HepG2 (cell line): ENCODE data around the gene RPL37A. TPM values are rescaled to one million over a fixed set of nuclear protein-coding genes. Genes with fewer than 3 reads are reported as not detected.

Experiments
- AHR ChIP-seq: IDR thresholded peaks from 2 replicates; pipeline ENCODE4 v1.6.1; 2018; ENCODE audit warnings: missing genetic modification reagents, missing compliant biosample characterization
- ARID2 ChIP-seq: sonication (generic); formaldehyde crosslinking; IDR thresholded peaks from 2 replicates; pipeline ENCODE4 v1.8.1; 2022; ENCODE audit warnings: mild to moderate bottlenecking, missing genetic modification reagents, borderline replicate concordance
- ATAD3A ChIP-seq: sonication (generic); formaldehyde crosslinking; IDR thresholded peaks from 2 replicates; pipeline ENCODE4 v1.4.0; 2020; ENCODE audit warnings: missing genetic modification reagents
- ATF1 ChIP-seq: IDR thresholded peaks from 2 replicates; pipeline ENCODE4 v1.6.1; 2016; ENCODE audit warnings: mild to moderate bottlenecking, control low read depth
- CBX1 ChIP-seq: IDR thresholded peaks from one replicate; pipeline ENCODE4 v1.6.1; 2016; ENCODE audit warnings: antibody characterized with exemption, low read depth
- ETV5 ChIP-seq: IDR thresholded peaks from 2 replicates; pipeline ENCODE4 v1.6.1; 2018; ENCODE audit warnings: missing biosample characterization, missing genetic modification reagents, inconsistent platforms, borderline replicate concordance
- FOSL1 ChIP-seq: sonication (generic); formaldehyde crosslinking; IDR thresholded peaks from 2 replicates; pipeline ENCODE4 v1.9.0; 2021; ENCODE audit warnings: missing genetic modification reagents, borderline replicate concordance
- HES4 ChIP-seq: sonication (generic); formaldehyde crosslinking; IDR thresholded peaks from 2 replicates; pipeline ENCODE4 v1.9.0; 2021; ENCODE audit warnings: mild to moderate bottlenecking, missing genetic modification reagents, borderline replicate concordance
- HMG20A ChIP-seq: IDR thresholded peaks from 2 replicates; pipeline ENCODE4 v1.6.1; 2016; ENCODE audit warnings: borderline replicate concordance
- NAIF1 ChIP-seq: sonication (generic); formaldehyde crosslinking; IDR thresholded peaks from 2 replicates; pipeline ENCODE4 v1.5.0; 2020; ENCODE audit warnings: mild to moderate bottlenecking, missing genetic modification reagents, borderline replicate concordance
- SP4 ChIP-seq: sonication (generic); formaldehyde crosslinking; IDR thresholded peaks from 2 replicates; pipeline ENCODE4 v1.8.1; 2023; ENCODE audit warnings: mild to moderate bottlenecking, missing genetic modification reagents
- TFDP2 ChIP-seq: sonication (generic); formaldehyde crosslinking; IDR thresholded peaks from 2 replicates; pipeline ENCODE4 v1.4.0; 2020; ENCODE audit warnings: missing genetic modification reagents
- U2AF1 ChIP-seq: fragments of 200-400 bp; formaldehyde crosslinking; optimal IDR thresholded peaks from 2 replicates; pipeline ENCODE3; 2017; ENCODE audit warnings: mild to moderate bottlenecking, low read depth, low read length
- ZBTB25 ChIP-seq: IDR thresholded peaks from 2 replicates; pipeline ENCODE4 v1.6.1; 2018; ENCODE audit warnings: missing genetic modification reagents
- ZBTB4 ChIP-seq: sonication (generic); formaldehyde crosslinking; IDR thresholded peaks from 2 replicates; pipeline ENCODE4 v1.4.0; 2020; ENCODE audit warnings: missing genetic modification reagents, mild to moderate bottlenecking, borderline replicate concordance
- ZMYM3 ChIP-seq: sonication (generic); formaldehyde crosslinking; IDR thresholded peaks from 2 replicates; pipeline ENCODE4 v1.5.1; 2020; ENCODE audit warnings: mild to moderate bottlenecking, missing genetic modification reagents
- ZMYM4 ChIP-seq: sonication (generic); formaldehyde crosslinking; IDR thresholded peaks from 2 replicates; pipeline ENCODE4 v1.8.1; 2023; ENCODE audit warnings: mild to moderate bottlenecking, missing genetic modification reagents
- ZNF10 ChIP-seq: sonication (generic); formaldehyde crosslinking; IDR thresholded peaks from 2 replicates; pipeline ENCODE4 v1.4.0; 2020; ENCODE audit warnings: mild to moderate bottlenecking, low read depth, missing genetic modification reagents, borderline replicate concordance
- ZNF414 ChIP-seq: sonication (generic); formaldehyde crosslinking; IDR thresholded peaks from 2 replicates; pipeline ENCODE4 v1.5.0; 2020; ENCODE audit warnings: missing genetic modification reagents
- ZNF598 ChIP-seq: sonication (generic); formaldehyde crosslinking; IDR thresholded peaks from 2 replicates; pipeline ENCODE4 v1.5.1; 2020; ENCODE audit warnings: mild to moderate bottlenecking, missing genetic modification reagents, borderline replicate concordance
- ZNF670 ChIP-seq: sonication (generic); formaldehyde crosslinking; IDR thresholded peaks from 2 replicates; pipeline ENCODE4 v1.8.0; 2022; ENCODE audit warnings: mild to moderate bottlenecking, missing genetic modification reagents, borderline replicate concordance
- ZNF780A ChIP-seq: sonication (generic); formaldehyde crosslinking; IDR thresholded peaks from 2 replicates; pipeline ENCODE4 v1.8.0; 2022; ENCODE audit warnings: mild to moderate bottlenecking, missing genetic modification reagents, moderate library complexity
- ZNF782 ChIP-seq: sonication (generic); formaldehyde crosslinking; IDR thresholded peaks from 2 replicates; pipeline ENCODE4 v1.4.0; 2020; ENCODE audit warnings: missing genetic modification reagents, mild to moderate bottlenecking, borderline replicate concordance
- polyA plus RNA-seq, 8 experiments: library from polyadenylated mRNA; depleted of rRNA in 3 of 8; stranded (reverse) in 7 of 8; unstranded in 1 of 8; fragments of >200 nt; fragmentation: Illumina TruSeq in 4 of 8; extraction: Trizol in 4 of 8; gene quantifications; 2 replicates each; pipeline versions ENCODE4 v1.2.1 to v1.2.3, GENCODE V29; 2011 to 2016; ENCODE audit warnings: low read depth in 4 of 8, missing spikeins in 1 of 8, mixed read lengths in 1 of 8; ENCODE audit not compliant: insufficient read depth in 1 of 8
- total RNA-seq, 5 experiments: library from RNA; depleted of rRNA; stranded (reverse); fragments of >200 nt; fragmentation: Illumina TruSeq; extraction: Trizol; gene quantifications; 2 replicates each; pipeline ENCODE4 v1.2.3, GENCODE V29; 2016; ENCODE audit warnings: low read depth in 1 of 5

Gene RPL37A
- total and polyA plus RNA-seq, 2 of the 13 experiments (the other 11 are each of a cell fraction or from before 2014, with no cell fraction given): 6,902 to 7,910 TPM

GRCh38 chr2:216498379-216499352 lies at the start of gene RPL37A (continued):
- TF ChIP-seq TFDP2 (peak; percentile 81), ZNF780A (CRISPR knock-in tag) (0 out of 2 replicates have a peak, but pooled peaks have one; percentile 78), HMG20A (CRISPR knock-in tag) (peak; percentile 59), ZBTB25 (CRISPR knock-in tag) (0 out of 2 replicates have a peak, but pooled peaks have one; percentile 82), SP4 (peak; percentile 85), ZNF670 (CRISPR knock-in tag) (0 out of 2 replicates have a peak, but pooled peaks have one; percentile 78), ETV5 (CRISPR knock-in tag) (peak; percentile 91), CBX1 (peak; percentile 75), HES4 (CRISPR knock-in tag) (peak; percentile 85), U2AF1 (peak; percentile 98), ATAD3A (CRISPR knock-in tag) (0 out of 2 replicates have a peak, but pooled peaks have one; percentile 61), ZBTB4 (CRISPR knock-in tag) (peak; percentile 75; the same call in 1 of the 2 replicates), ZMYM3 (CRISPR knock-in tag) (peak; percentile 93), ZNF414 (CRISPR knock-in tag) (peak; percentile 89), NAIF1 (peak; percentile 77; the same call in 1 of the 2 replicates), ZNF10 (CRISPR knock-in tag) (0 out of 2 replicates have a peak, but pooled peaks have one; percentile 33), AHR (CRISPR knock-in tag) (peak; percentile 99), ZNF782 (peak; percentile 95), ARID2 (CRISPR knock-in tag) (peak; percentile 94), ZNF598 (CRISPR knock-in tag) (peak; percentile 98), FOSL1 (CRISPR knock-in tag) (no peak), ZMYM4 (CRISPR knock-in tag) (peak; percentile 91), ATF1 (CRISPR knock-in tag) (peak; percentile 70; the same call in 1 of the 2 replicates)
